G401.6 (cell line): ENCODE measurements around the gene LRRIQ1.

Experiments
- FAIRE-seq: peaks from 2 replicates; lab custom pipeline; 2012; peaks lifted over from hg19 to GRCh38; lab: Jason Lieb, UNC

Gene LRRIQ1

GRCh38 chr12:85058339-85058738 lies 22.2 kb downstream of the LRRIQ1 start:
- no peak for FAIRE-seq

- FAIRE-seq, result no peak
Measured at GRCh38 chr12:85059594-85059993, 23.4 kb downstream of the LRRIQ1 start.

- FAIRE-seq, result no peak
Measured at GRCh38 chr12:85060916-85061315, 24.8 kb downstream of the LRRIQ1 start.

- no peak for FAIRE-seq
Measured at GRCh38 chr12:85065837-85066482, 29.8 kb downstream of the LRRIQ1 start.

GRCh38 chr12:85072826-85073225 lies 36.7 kb downstream of the LRRIQ1 start:
- FAIRE-seq, result no peak

GRCh38 chr12:85076688-85077430 lies 40.7 kb downstream of the LRRIQ1 start:
- peak; percentile 95 for FAIRE-seq

GRCh38 chr12:85085066-85085465 lies 48.9 kb downstream of the LRRIQ1 start:
- no peak for FAIRE-seq

- no peak for FAIRE-seq
Measured at GRCh38 chr12:85089792-85090191, 53.6 kb downstream of the LRRIQ1 start.

- FAIRE-seq, result no peak
Measured at GRCh38 chr12:85092814-85093370, 56.7 kb downstream of the LRRIQ1 start.

GRCh38 chr12:85095501-85095900 lies 59.4 kb downstream of the LRRIQ1 start:
- FAIRE-seq, result no peak

GRCh38 chr12:85130646-85131045 lies 94.5 kb downstream of the LRRIQ1 start:
- no peak for FAIRE-seq

GRCh38 chr12:85138833-85139232 lies 102.7 kb downstream of the LRRIQ1 start:
- no peak for FAIRE-seq

GRCh38 chr12:85147331-85147730 lies 111.2 kb downstream of the LRRIQ1 start:
- FAIRE-seq, result no peak

GRCh38 chr12:85152311-85152729 lies 116.2 kb downstream of the LRRIQ1 start:
- FAIRE-seq, result no peak

- no peak for FAIRE-seq
Measured at GRCh38 chr12:85155791-85156190, 119.6 kb downstream of the LRRIQ1 start.

GRCh38 chr12:85156569-85156968 lies 120.4 kb downstream of the LRRIQ1 start:
- no peak for FAIRE-seq

GRCh38 chr12:85157035-85157603 lies 121.0 kb downstream of the LRRIQ1 start:
- FAIRE-seq, result no peak

- no peak for FAIRE-seq
Measured at GRCh38 chr12:85163752-85164321, 127.7 kb downstream of the LRRIQ1 start.

GRCh38 chr12:85179680-85180270 lies 143.6 kb downstream of the LRRIQ1 start:
- FAIRE-seq, result no peak

GRCh38 chr12:85182699-85183098 lies 146.5 kb downstream of the LRRIQ1 start:
- no peak for FAIRE-seq

GRCh38 chr12:85183855-85184254 lies 147.7 kb downstream of the LRRIQ1 start:
- FAIRE-seq, result no peak

- no peak for FAIRE-seq
Measured at GRCh38 chr12:85186236-85186635, 150.1 kb downstream of the LRRIQ1 start.

- FAIRE-seq, result no peak
Measured at GRCh38 chr12:85188619-85189018, 152.5 kb downstream of the LRRIQ1 start.
